Uterus (tissue), 4 donors: ENCODE data around the gene RNF214. TPM values are rescaled to one million over a fixed set of nuclear protein-coding genes. Genes with fewer than 3 reads are reported as not detected.
A peak's percentile ranks its signal among the peaks of the same experiment; 100 is the strongest.
"Not testable (repeated sequence)": the region's sequence is repeated elsewhere in the genome, so short reads cannot be mapped to it uniquely, and the experiment has no call there.

ENCODE experiments used
- DNase-seq, 2 donors: peaks; one replicate each; pipeline ENCODE4 v3.0.0-alpha.2; 2019 to 2020
- H3K27ac ChIP-seq, 2 donors: fragments of 200-600 bp; sonication (generic); 1 replicate in 1 of 2; 2 replicates in 1 of 2; pipeline ENCODE4 v1.5.1; 2016 to 2018
- H3K27me3 ChIP-seq, 2 donors: fragments of 200-600 bp; sonication (generic); one replicate each; pipeline ENCODE4 v1.5.1; 2018 to 2019; ENCODE audit warnings: control low read depth in 1 of 2
- H3K36me3 ChIP-seq, 2 donors: fragments of 200-600 bp; sonication (generic); one replicate each; pipeline ENCODE4 v1.5.1; 2019; ENCODE audit warnings: control low read depth in 1 of 2
- H3K4me1 ChIP-seq, 2 donors: fragments of 200-600 bp; sonication (generic); one replicate each; pipeline ENCODE4 v1.5.1; 2018 to 2019; ENCODE audit warnings: control low read depth in 1 of 2
- H3K4me3 ChIP-seq, 2 donors: fragments of 200-600 bp; sonication (generic); 1 replicate in 1 of 2; 2 replicates in 1 of 2; pipeline ENCODE4 v1.5.1; 2018 to 2019; ENCODE audit warnings: mild to moderate bottlenecking in 1 of 2
- H3K9me3 ChIP-seq, 2 donors: fragments of 200-600 bp; sonication (generic); one replicate each; pipeline ENCODE4 v1.5.1; 2019; ENCODE audit warnings: control low read depth in 1 of 2
- CTCF ChIP-seq, 4 experiments: fragments of 200-600 bp in 2 of 4; fragments of 450-650 bp in 2 of 4; sonication (generic) in 2 of 4; IDR thresholded peaks; one replicate each; pipeline ENCODE4 v1.5.1; 2016 to 2019; ENCODE audit warnings: antibody characterized with exemption in 4 of 4, mild to moderate bottlenecking in 2 of 4, moderate library complexity in 1 of 4
- POLR2A ChIP-seq, 2 donors: fragments of 450-650 bp; IDR thresholded peaks; one replicate each; pipeline ENCODE4 v1.6.1; 2016; ENCODE audit warnings: antibody characterized with exemption in 2 of 2, mild to moderate bottlenecking in 1 of 2, moderate library complexity in 1 of 2
- intact Hi-C: fragments of 100-400 bp; cut with DNase I; formaldehyde crosslinking; loops from one replicate; pipeline ENCODE4 v1.15.1; 2023; ENCODE audit warnings: low total_unique reads
- total RNA-seq, 4 donors: library from RNA; depleted of rRNA in 3 of 4; stranded (reverse); fragments of >200 nt in 3 of 4; gene quantifications; one replicate each; pipeline versions ENCODE4 v1.1.0 to v1.2.4, GENCODE V29; 2014 to 2023
- donor health status: DM: yes; HTN: yes; CAD: no.

The RNF214 gene
- 10 to 100 TPM in 2 of 4 donors, 1 to 10 TPM in 2; 4.4 to 38.6 (median 11.4) TPM for total RNA-seq

GRCh38 chr11:117232092-117232878, at the start of gene RNF214:
RNF214 (plus strand) TSS chr11:117232671; CDS start chr11:117234273, 1,602 bp downstream.
- H3K27me3 ChIP-seq, result no peaks in the 10 kb centered on the region
- intact Hi-C loops, result loop anchor here (10.0 kb wide), 1 partner anchor 83 kb away; the partner anchor contains the start of gene BACE1
- DNase-seq, result peak; percentile 65 to 79
- TF ChIP-seq CTCF (IDR thresholded peaks at IDR 0.05) (peak; percentile 68 to 98 (median 94)), POLR2A (IDR thresholded peaks at IDR 0.05) (peak; percentile 53 to 77)
- no peaks in the 10 kb centered on the region for H3K36me3 ChIP-seq
- peak within 1 kb of the TSS; percentile 77 to 93 for H3K4me3 ChIP-seq
- peak within 1 kb of the TSS; percentile 92 to 98 for H3K27ac ChIP-seq
- H3K9me3 ChIP-seq, result no peaks in the 10 kb centered on the region
- no peaks in the 10 kb centered on the region for H3K4me1 ChIP-seq

- DNase-seq, H3K9me3 ChIP-seq, H3K27ac ChIP-seq, H3K36me3 ChIP-seq, H3K4me3 ChIP-seq, H3K4me1 ChIP-seq, H3K27me3 ChIP-seq: not testable (repeated sequence)
- intact Hi-C loops, result loop anchor here (5.0 kb wide), 1 partner anchor 44 kb away; no protein-coding TSS in a partner anchor
Observed at GRCh38 chr11:117183178-117183577, 49.3 kb upstream of the RNF214 start.

- H3K27ac ChIP-seq, result no peak overlapping the region
- H3K36me3 ChIP-seq, result no peaks in the 10 kb centered on the region
- H3K27me3 ChIP-seq, result no peaks in the 10 kb centered on the region
- TF ChIP-seq CTCF (IDR thresholded peaks at IDR 0.05) (no peak), POLR2A (IDR thresholded peaks at IDR 0.05) (no peak)
- no peak overlapping the region for H3K4me3 ChIP-seq
- H3K4me1 ChIP-seq, result peaks cover 0 to 10% of the 10 kb centered on the region in 2 donors
- intact Hi-C loops, result loop anchor here (5.0 kb wide), 1 partner anchor 43 kb away; no protein-coding TSS in a partner anchor
- peak in 1 of 2 donors; percentile 10 for DNase-seq
- H3K9me3 ChIP-seq, result no peaks in the 10 kb centered on the region
Observed at GRCh38 chr11:117183724-117184349, 48.6 kb upstream of the RNF214 start.

GRCh38 chr11:117185736-117186430, 46.6 kb upstream of the RNF214 start:
- H3K4me3 ChIP-seq, result no peak overlapping the region
- H3K4me1 ChIP-seq, result peaks cover 0 to 6% of the 10 kb centered on the region in 2 donors
- no peaks in the 10 kb centered on the region for H3K9me3 ChIP-seq
- no peaks in the 10 kb centered on the region for H3K27me3 ChIP-seq
- intact Hi-C loops, result no loop called here
- TF ChIP-seq POLR2A (IDR thresholded peaks at IDR 0.05), result no peak
- no peak for TF ChIP-seq CTCF (IDR thresholded peaks at IDR 0.05)
- H3K36me3 ChIP-seq, result no peaks in the 10 kb centered on the region
- no peak overlapping the region for H3K27ac ChIP-seq
- DNase-seq, result peak in 1 of 2 donors; percentile 9

GRCh38 chr11:117186431-117186761, 46.1 kb upstream of the RNF214 start:
- no peak overlapping the region for H3K27ac ChIP-seq
- no peaks in the 10 kb centered on the region for H3K9me3 ChIP-seq
- no peaks in the 10 kb centered on the region for H3K36me3 ChIP-seq
- peak in 1 of 2 donors; percentile 11 for DNase-seq
- TF ChIP-seq POLR2A (IDR thresholded peaks at IDR 0.05) (no peak), CTCF (IDR thresholded peaks at IDR 0.05) (no peak)
- no peak overlapping the region for H3K4me3 ChIP-seq
- no peaks in the 10 kb centered on the region for H3K27me3 ChIP-seq
- intact Hi-C loops, result no loop called here
- peaks cover 0 to 2% of the 10 kb centered on the region in 2 donors for H3K4me1 ChIP-seq
